BJ (cell line): ENCODE results near the gene XAF1. TPM values are rescaled to one million over a fixed set of nuclear protein-coding genes. Genes with fewer than 3 reads are reported as not detected.

Source experiments
- CTCF ChIA-PET: fragments of 350-600 bp; formaldehyde crosslinking; extraction: SDS; loops from one replicate; lab custom pipeline; 2021; ENCODE audit warnings: antibody characterized with exemption, inconsistent platforms; lab: Yijun Ruan, JAX
- POLR2A ChIA-PET: fragments of 300-600 bp; sonication (Branson Sonifier 250); formaldehyde crosslinking; extraction: SDS; loops from one replicate; lab custom pipeline; 2021; ENCODE audit warnings: antibody characterized with exemption; lab: Charles Lee
- DNase-seq: peaks from one replicate; pipeline ENCODE4 v3.0.0-alpha.2; 2011; ENCODE audit warnings: low read depth
- H3K27me3 ChIP-seq: 2 replicates; pipeline ENCODE4 v1.6.0; 2011; ENCODE audit warnings: low read length; ENCODE audit not compliant: control insufficient read depth, insufficient read depth
- H3K36me3 ChIP-seq: 2 replicates; pipeline ENCODE4 v1.5.1; 2011; ENCODE audit warnings: low read length; ENCODE audit not compliant: control insufficient read depth, insufficient read depth
- H3K4me3 ChIP-seq: 2 replicates; pipeline ENCODE4 v1.5.1; 2011; ENCODE audit warnings: low read depth, mild to moderate bottlenecking, control low read depth, low read length
- polyA plus RNA-seq: library from polyadenylated mRNA; depleted of rRNA; stranded (reverse); fragments of >200 nt; gene quantifications from 2 replicates; pipeline ENCODE4 v1.2.3, GENCODE V29; 2011
- TF ChIP-seq, protein P1 (sequence below): IDR thresholded peaks from 2 replicates; pipeline ENCODE4 v1.5.1; 2011; ENCODE audit warnings: low read depth, mild to moderate bottlenecking, control low read depth, inconsistent platforms, low read length, moderate library complexity; ENCODE audit not compliant: insufficient read depth

Gene XAF1
- polyA plus RNA-seq, 1 experiment, result 10.4 TPM

DNA sequence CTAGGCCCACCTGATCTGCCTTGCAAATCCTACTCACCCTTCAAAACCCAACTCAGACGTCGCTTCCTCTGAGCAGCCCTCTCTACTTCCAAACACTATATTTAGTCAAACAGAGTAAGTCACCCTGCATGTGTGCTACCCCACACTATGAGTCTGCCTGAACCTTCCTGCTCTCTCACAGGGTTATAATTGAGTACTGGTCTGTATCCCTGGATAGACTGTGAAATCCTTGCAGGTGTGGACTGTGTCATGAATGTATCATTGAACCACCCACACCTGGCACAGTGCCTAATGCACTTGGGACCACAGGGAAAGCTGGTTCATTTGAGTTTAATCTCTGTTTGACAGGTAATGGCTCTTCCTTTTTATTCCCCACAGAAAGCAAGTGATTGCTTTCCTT is 23.6 kb downstream of the XAF1 start:
- H3K27me3 ChIP-seq, result peaks cover 11% of the 10 kb centered on the region
- DNase-seq, result no peak
- POLR2A ChIA-PET, result no interaction called here
- CTCF ChIA-PET, result interaction anchor here (1.2 to 1.3 kb wide), 3 partner anchors 10 to 113 kb away, joined by 3 to 4 read pairs (median 3); no protein-coding TSS in a partner anchor
- TF ChIP-seq, protein P1, sequence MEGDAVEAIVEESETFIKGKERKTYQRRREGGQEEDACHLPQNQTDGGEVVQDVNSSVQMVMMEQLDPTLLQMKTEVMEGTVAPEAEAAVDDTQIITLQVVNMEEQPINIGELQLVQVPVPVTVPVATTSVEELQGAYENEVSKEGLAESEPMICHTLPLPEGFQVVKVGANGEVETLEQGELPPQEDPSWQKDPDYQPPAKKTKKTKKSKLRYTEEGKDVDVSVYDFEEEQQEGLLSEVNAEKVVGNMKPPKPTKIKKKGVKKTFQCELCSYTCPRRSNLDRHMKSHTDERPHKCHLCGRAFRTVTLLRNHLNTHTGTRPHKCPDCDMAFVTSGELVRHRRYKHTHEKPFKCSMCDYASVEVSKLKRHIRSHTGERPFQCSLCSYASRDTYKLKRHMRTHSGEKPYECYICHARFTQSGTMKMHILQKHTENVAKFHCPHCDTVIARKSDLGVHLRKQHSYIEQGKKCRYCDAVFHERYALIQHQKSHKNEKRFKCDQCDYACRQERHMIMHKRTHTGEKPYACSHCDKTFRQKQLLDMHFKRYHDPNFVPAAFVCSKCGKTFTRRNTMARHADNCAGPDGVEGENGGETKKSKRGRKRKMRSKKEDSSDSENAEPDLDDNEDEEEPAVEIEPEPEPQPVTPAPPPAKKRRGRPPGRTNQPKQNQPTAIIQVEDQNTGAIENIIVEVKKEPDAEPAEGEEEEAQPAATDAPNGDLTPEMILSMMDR, result no peak
- H3K36me3 ChIP-seq, result no peaks in the 10 kb centered on the region
- H3K4me3 ChIP-seq, result no peak overlapping the region

GRCh38 chr17:6780001-6780400 is 24.2 kb downstream of the XAF1 start:
- no peak for DNase-seq
- POLR2A ChIA-PET, result no interaction called here
- CTCF ChIA-PET, result interaction anchor here (1.2 to 1.3 kb wide), 3 partner anchors 9 to 114 kb away, joined by 3 to 4 read pairs (median 3); no protein-coding TSS in a partner anchor
- TF ChIP-seq, protein P1, result no peak
- H3K27me3 ChIP-seq, result peaks cover 11% of the 10 kb centered on the region
- H3K4me3 ChIP-seq, result no peak overlapping the region
- H3K36me3 ChIP-seq, result no peaks in the 10 kb centered on the region

DNA sequence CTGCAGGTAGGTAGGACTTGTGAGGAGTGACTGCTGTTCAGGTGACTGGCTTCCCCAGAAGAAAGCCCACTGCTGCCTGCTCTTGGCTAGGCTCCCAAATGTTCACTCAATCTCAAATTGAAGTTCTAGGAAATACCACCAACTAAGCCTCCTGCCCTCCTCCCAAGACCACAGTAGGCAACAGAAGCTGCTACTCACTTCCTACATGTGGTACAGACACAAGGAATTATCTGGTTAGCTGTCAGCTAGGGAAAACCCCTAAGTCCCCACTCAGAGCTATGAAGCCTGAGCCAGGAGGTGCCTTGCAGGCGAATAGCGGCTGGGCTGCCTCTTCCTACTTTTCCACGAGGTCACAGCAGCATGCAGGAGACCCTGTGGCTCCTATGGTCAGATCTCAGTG is 25.0 kb downstream of the XAF1 start:
- POLR2A ChIA-PET, result no interaction called here
- CTCF ChIA-PET, result no interaction called here
- TF ChIP-seq, protein P1, result no peak
- Histone ChIP-seq H3K4me3 (no peak overlapping the region), H3K27me3 (peaks cover 10% of the 10 kb centered on the region), H3K36me3 (no peaks in the 10 kb centered on the region)
- DNase-seq, result no peak

- ChIA-PET POLR2A (no interaction called here), CTCF (no interaction called here)
- peaks cover 5% of the 10 kb centered on the region for H3K27me3 ChIP-seq
- TF ChIP-seq, protein P1, result no peak
- DNase-seq, result no peak
- H3K4me3 ChIP-seq, result no peak overlapping the region
- no peaks in the 10 kb centered on the region for H3K36me3 ChIP-seq
These were observed 26.4 kb downstream of the XAF1 start for GRCh38 chr17:6782244-6782643.

GRCh38 chr17:6786618-6787017 is 30.8 kb downstream of the XAF1 start:
- Histone ChIP-seq H3K36me3 (no peaks in the 10 kb centered on the region), H3K27me3 (peaks cover 4% of the 10 kb centered on the region; the same call in 1 of the 2 replicates), H3K4me3 (no peak overlapping the region)
- ChIA-PET POLR2A (no interaction called here), CTCF (interaction anchor here (0.9 to 1.1 kb wide), 4 partner anchors 10 to 33 kb away, joined by 3 read pairs; no protein-coding TSS in a partner anchor)
- TF ChIP-seq, protein P1, result no peak
- DNase-seq, result peak; percentile 17
